Cardiac septum (tissue), 1 donor: ENCODE results near the gene NUP155. TPM values are rescaled to one million over a fixed set of nuclear protein-coding genes. Genes with fewer than 3 reads are reported as not detected.
A peak's percentile ranks its signal among the peaks of the same experiment; 100 is the strongest.
"Not testable (repeated sequence)": the region's sequence is repeated elsewhere in the genome, so short reads cannot be mapped to it uniquely, and the experiment has no call there.

ENCODE experiments used
- DNase-seq: peaks from one replicate; pipeline ENCODE4 v3.0.0-alpha.2; 2020; ENCODE audit warnings: low spot score
- intact Hi-C: fragments of 100-400 bp; cut with DNase I; formaldehyde crosslinking; loops from one replicate; pipeline ENCODE4 v1.14.0; 2022
- long read RNA-seq: library from polyadenylated mRNA; unstranded; transcript quantifications from one replicate; pipeline ENCODE4 v2.0.0, GENCODE V29; 2021
- total RNA-seq: library from RNA; stranded (reverse); fragmentation: NEBNext Ultra II Directional; extraction: Animal tissue kit (Norgen Biotek cat#: 25700); gene quantifications from one replicate; pipeline ENCODE4 v1.2.1, GENCODE V29; 2021
- donor health status: DM: no; HTN: no; CAD: no.

The NUP155 gene
- total RNA-seq = 11.5 TPM
- long read RNA-seq, full-length matches to known transcripts = 7 of 15 reads
- long read RNA-seq, partial matches to known transcripts = 3 of 15 reads
- long read RNA-seq, other reads (novel, unspliced or antisense) = 5 of 15 reads

- intact Hi-C loops = loop anchor here (1.0 to 10.0 kb wide), 3 partner anchors 8 to 496 kb away; partner anchors contain the start of genes CPLANE1, NIPBL and WDR70
Measured at GRCh38 chr5:37370864-37371726, at the start of gene NUP155. Gene NUP155 (minus strand): TSS chr5:37371106. CDS start chr5:37370977, 129 bp downstream.

DNA sequence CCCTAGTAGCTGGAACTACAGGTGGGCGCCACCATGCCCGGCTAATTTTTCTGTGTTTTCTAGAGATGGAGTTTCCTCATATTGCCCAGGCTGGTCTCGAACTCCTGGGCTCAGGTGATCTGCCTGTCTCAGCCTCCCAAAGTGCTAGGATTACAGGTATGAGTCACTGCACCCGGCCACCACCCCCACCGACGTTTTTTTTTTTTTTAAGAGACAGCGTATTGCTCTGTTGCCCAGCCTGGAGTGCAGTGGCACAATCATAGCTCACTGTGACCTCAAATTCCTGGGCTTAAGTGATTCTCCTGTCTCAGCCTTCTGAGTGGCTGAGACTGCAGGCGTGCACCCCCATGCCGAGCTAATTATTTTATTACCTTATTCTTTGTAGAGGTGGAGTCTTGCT, 46.4 kb upstream of the NUP155 start:
- no peak for DNase-seq
- intact Hi-C loops = loop anchor here (10.0 kb wide), 1 partner anchor 777 kb away; no protein-coding TSS in a partner anchor

More at GRCh38 chr5:37370864-37371726, at the start of gene NUP155:
- peak; percentile 97 for DNase-seq

GRCh38 chr5:37415456-37415855, 44.5 kb upstream of the NUP155 start:
- DNase-seq = not testable (repeated sequence)
- intact Hi-C loops = loop anchor here (10.0 kb wide), 1 partner anchor 779 kb away; no protein-coding TSS in a partner anchor

GRCh38 chr5:37412515-37412914, 41.6 kb upstream of the NUP155 start:
- DNase-seq = no peak
- intact Hi-C loops = loop anchor here (10.0 kb wide), 1 partner anchor 782 kb away; no protein-coding TSS in a partner anchor

DNA sequence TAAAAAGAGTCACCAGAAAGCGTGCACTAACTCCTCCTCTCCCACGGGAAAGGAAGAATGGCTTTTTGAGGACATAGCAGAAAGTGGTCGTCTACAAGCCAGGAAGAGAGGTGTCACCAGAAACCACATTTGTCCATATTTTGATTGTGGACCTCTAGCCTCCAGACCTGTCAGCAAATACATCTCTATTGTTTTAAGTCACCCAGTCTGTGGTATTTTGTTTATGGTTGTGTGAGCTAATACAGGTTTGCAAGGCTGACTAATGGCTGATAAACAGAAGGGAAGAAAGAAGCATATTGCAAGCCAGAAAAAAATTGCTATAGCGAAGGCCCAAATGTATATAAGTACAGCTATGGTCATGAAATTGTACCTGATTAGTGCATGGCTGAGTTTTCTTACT, 29.6 kb upstream of the NUP155 start:
- intact Hi-C loops = no loop called here
- DNase-seq = no peak

DNA sequence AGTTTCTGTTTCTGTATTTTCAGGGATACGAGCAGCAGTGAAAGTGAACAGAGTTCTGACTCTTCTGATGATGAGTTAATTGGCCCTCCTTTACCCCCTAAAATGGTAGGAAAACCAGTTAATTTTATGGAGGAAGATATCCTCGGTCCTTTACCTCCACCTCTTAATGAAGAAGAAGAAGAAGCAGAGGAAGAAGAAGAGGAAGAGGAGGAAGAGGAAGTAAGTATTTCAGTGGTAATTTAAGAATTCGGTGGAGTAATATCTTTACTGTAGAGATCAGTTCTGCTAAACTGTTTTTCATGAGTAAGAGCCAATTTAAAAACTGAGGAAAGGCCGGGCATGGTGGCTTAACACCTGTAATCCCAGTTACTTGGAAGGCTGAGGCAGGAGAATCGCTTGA, 25.4 kb upstream of the NUP155 start:
- no peak for DNase-seq
- intact Hi-C loops = no loop called here

DNA sequence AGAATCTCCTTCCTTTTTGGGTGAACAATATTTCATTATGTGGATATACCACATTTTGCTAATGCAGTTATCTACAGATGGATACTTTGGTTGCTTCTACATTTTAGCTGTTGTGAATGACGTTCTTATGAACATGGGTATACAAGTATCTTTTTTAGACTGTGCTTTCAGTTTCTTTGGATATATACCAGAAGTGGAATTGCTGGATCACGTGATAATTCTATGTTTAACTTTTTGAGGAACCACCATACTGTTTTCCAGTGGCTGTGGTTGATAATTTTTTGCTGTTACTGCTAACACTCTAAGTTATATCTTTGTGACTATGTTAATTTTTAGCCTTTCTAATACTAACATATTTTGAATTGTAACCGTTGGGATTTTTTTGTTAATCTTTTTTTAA, 20.7 kb upstream of the NUP155 start:
- DNase-seq = no peak
- intact Hi-C loops = no loop called here

- intact Hi-C loops = loop anchor here (1.0 to 10.0 kb wide), 2 partner anchors 8 to 504 kb away; partner anchors contain the start of genes NIPBL and NUP155
- DNase-seq = peak; percentile 93
Measured at GRCh38 chr5:37379100-37379628, 8.3 kb upstream of the NUP155 start, which contains the start of gene WDR70. Gene WDR70 (plus strand): TSS chr5:37379318. CDS start chr5:37379368, 50 bp downstream.

DNA sequence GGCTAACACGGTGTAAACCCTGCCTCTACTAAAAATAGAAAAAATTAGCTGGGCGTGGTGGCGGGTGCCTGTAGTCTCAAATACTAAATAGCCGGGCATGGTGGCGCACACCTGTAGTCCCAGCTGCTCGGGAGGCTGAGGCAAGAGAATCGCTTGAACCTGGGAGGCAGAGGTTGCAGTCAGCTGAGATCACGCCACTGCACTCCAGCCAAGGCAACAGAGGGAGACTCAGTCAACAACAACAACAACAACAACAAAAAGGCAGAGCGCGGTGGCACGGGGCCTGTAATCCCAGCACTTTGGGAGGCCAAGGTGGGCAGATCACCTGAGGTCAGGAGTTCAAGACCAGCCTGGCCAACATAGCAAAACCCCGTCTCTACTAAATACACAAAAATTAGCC, 7.2 kb upstream of the NUP155 start:
- intact Hi-C loops = loop anchor here (10.0 kb wide), 1 partner anchor 503 kb away; the partner anchor contains the start of gene NIPBL
- DNase-seq = not testable (repeated sequence)

GRCh38 chr5:37375091-37375490, 4.2 kb upstream of the NUP155 start:
- intact Hi-C loops = loop anchor here (10.0 kb wide), 1 partner anchor 500 kb away; the partner anchor contains the start of gene NIPBL

GRCh38 chr5:37370550-37370863, 399 bp downstream of the NUP155 start:
- intact Hi-C loops = loop anchor here (5.0 to 10.0 kb wide), 2 partner anchors 123 to 496 kb away; partner anchors contain the start of genes CPLANE1 and NIPBL
- DNase-seq = no peak

More at GRCh38 chr5:37375091-37375490, 4.2 kb upstream of the NUP155 start:
- no peak for DNase-seq

DNA sequence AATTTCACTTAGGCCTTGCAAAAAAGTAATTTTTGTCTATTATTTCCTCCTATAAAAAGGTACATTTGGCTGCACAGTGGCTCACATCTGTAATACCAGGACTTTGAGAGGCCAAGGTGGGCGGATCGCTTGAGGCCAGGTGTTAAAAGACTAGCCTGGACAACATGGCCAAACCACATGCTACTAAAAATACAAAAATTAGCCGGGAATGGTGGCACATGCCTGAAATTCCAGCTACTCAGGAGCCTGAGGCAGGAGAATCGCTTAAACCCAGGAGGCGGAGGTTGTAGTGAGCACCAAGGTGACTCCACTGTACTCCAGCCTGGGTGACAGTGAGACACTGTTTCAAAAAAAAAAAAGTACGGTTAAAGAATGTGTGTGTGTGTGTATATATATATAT, 15.7 kb downstream of the NUP155 start:
- no peak for DNase-seq
- intact Hi-C loops = no loop called here

DNA sequence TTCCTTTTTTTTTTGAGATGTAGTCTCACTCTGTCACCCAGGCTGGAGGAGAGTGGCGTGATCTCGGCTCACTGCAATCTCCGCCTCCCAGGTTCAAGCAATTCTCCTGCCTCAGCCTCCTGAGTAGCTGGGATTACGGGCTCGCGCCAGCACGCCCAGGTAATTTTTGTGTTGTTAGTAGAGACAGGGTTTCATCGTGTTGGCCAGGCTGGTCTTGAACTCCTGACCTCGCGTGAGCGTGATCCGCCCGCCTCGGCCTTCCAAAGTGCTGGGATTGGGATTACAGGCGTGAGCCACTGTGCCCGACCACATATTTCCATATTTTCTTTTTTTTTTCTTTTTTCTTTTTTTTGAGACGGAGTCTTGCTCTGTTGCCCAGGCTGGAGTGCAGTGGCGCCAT, 28.2 kb downstream of the NUP155 start:
- DNase-seq, intact Hi-C loops: not testable (repeated sequence)

- DNase-seq, intact Hi-C loops: not testable (repeated sequence)
Measured at GRCh38 chr5:37334754-37335153, 36.2 kb downstream of the NUP155 start.

DNA sequence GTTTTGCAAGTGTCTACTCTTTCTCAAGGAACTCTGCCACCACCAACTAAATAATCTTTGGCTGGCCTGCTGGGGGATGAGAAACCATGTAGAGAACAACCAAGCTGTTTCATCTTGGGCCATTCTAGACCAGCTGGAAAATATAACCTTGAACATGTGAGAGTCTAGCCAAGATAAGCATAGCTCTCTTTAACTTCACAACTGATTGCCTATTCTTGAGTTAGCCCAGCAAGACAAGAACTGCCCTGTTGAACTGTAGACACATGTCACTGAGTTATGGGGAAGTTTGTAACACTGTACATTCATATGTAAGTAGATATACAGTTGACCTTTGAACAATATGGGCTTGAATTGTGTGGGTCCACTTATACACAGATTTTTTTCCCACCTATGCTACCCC, 44.4 kb downstream of the NUP155 start:
- DNase-seq = no peak
- intact Hi-C loops = no loop called here

DNA sequence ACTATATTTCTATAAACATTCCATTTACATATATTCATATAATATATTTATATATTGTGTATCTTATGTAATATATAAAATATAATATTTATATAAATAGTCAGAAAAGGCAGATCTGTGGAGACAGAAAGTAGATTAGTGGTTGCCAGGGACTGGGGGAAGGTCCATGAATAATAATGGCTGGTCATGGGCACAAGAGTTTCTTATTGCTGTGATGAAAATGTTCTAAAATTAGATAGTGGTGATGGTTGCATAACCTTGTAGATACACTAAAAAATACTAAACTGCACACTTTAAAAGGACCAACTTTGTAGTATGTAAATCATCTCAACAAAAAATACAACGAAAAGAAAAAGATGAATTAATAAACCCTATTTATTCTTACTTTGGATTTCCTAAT, 47.3 kb downstream of the NUP155 start:
- no peak for DNase-seq
- intact Hi-C loops = no loop called here

DNA sequence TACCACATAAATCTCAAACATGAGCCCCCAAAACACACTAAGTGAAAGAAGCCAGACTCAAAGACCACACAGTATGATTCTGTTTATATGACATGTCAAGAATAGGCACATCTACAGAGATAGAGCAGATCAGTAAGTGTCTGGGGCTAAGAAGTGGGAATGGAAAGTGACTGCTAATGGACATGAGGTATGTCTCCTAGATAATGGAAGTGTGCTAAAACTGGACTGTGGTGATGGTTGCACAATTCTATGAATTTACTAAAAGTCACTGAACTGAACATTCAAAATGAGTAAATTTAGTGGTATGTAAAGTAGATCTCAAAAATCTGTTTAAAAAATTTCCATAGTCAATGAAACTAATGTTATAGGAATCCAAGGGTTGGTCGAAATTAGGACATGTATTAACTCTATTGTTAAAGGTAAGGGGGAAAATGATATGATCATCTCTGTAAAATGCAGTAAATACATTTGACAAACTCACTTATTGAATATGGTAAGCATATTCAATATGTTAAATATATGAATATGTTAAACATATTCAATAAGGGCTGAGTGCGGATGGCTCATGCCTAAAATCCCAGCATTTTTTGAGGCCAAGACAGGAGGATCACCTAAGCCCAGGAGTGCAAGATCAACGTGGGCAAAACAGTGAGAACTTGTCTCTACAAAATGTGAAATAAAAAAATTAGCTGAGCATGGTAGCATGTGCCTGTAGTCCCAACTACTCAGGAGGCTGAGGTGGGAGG, 51.7 kb downstream of the NUP155 start:
- intact Hi-C loops = no loop called here
- no peak for DNase-seq

DNA sequence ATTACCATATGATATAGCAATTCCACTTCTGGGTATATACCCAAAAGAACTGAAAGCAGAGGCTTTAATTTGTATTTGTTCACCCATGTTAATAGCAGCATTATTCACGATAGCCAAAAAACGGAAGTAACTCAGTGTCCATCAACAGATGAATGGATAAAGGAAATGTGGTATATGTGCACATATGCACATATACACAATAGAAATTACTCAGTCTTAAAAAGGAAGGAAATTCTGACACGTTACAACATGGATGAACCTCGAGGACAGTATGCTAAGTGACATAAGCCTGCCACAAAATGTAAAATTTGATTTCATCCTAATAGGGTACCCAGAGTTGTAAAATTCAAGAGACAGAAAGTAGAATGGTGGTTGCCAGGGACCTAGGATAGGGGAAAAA, 54.9 kb downstream of the NUP155 start:
- DNase-seq = no peak
- intact Hi-C loops = no loop called here

DNA sequence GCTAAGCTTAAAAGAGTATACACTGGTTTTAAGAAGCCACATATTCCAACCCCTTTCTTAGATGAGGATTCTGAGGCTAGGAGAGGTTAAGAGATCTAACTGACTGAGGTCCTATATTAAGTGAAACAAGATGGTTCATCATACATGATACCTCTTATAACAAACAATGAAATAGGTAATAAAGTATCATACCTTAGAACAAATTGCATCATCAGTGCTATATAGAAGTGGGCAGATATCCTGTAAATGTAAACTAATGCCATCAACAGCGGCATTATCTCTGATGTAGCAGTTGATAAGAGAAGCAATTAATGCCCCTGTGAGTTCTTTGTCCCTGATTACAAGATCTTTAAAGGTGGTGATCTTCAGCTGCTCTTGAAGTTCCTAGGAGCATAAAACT, 60.5 kb downstream of the NUP155 start:
- no peak for DNase-seq
- intact Hi-C loops = no loop called here

DNA sequence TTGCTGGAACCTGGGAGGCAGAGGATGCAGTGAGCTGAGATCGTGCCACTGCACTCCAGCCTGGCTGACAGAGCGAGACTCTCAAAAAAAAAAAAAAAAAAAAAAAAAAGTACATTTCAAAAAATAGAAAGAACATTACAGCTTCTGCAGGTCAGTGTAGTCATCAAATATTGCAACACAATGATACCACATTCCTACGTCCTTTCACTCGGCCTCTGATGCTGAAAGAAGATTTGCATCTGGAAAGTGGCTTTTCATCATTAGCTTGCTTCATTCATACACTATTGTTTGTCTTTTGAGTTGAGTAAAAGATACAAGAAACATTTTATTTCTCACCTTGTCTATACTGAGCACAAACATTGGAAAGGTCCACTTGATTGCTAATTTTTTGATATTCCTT, 62.1 kb downstream of the NUP155 start:
- DNase-seq = no peak
- intact Hi-C loops = no loop called here
